Activated naive CD4-positive, alpha-beta T cell treated with anti-CD3 and anti-CD28 coated beads, Interleukin-2, amount 50 U/mL, for 72 hours (primary cell): ENCODE results near the gene PRKG1. TPM values are rescaled to one million over a fixed set of nuclear protein-coding genes. Genes with fewer than 3 reads are reported as not detected.
A peak's percentile ranks its signal among the peaks of the same experiment; 100 is the strongest.
"Not testable (repeated sequence)": the region's sequence is repeated elsewhere in the genome, so short reads cannot be mapped to it uniquely, and the experiment has no call there.

Experiments
- ATAC-seq, 2 donors: fragments of 150-1000 bp; cut with Tn5 transposase; 2 replicates each; pipeline ENCODE4 v1.10.0; 2021; ENCODE audit warnings: mild to moderate bottlenecking in 2 of 2, moderate library complexity in 2 of 2
- DNase-seq, 2 donors: peaks; one replicate each; pipeline ENCODE4 v3.0.0; 2021 to 2022; ENCODE audit warnings: low spot score in 2 of 2
- H3K27ac Mint-ChIP-seq, 2 donors: one replicate each; pipeline ENCODE4 v1.8.0; 2022; ENCODE audit warnings: mild to moderate bottlenecking in 2 of 2, mixed read lengths in 2 of 2
- H3K36me3 Mint-ChIP-seq, 2 donors: one replicate each; pipeline ENCODE4 v1.8.0; 2022; ENCODE audit warnings: mixed read lengths in 2 of 2
- H3K9me3 Mint-ChIP-seq, 2 donors: one replicate each; pipeline ENCODE4 v1.8.0; 2022; ENCODE audit warnings: mixed read lengths in 2 of 2
- total RNA-seq, 2 donors: library from RNA; stranded (reverse); gene quantifications; one replicate each; pipeline ENCODE4 v1.2.3, GENCODE V29; 2022

PRKG1 gene
- total RNA-seq, 2 donors from 2014 or later = not detected

- Mint-ChIP-seq H3K9me3 (no peaks in the 10 kb centered on the region), H3K27ac (no peak overlapping the region), H3K36me3 (no peaks in the 10 kb centered on the region)
- DNase-seq (no peak), ATAC-seq (no peak)
Measured at GRCh38 chr10:52212062-52212461, 1137.8 kb downstream of the PRKG1 start.

GRCh38 chr10:52212802-52213201 is 1138.5 kb downstream of the PRKG1 start:
- Mint-ChIP-seq H3K27ac (no peak overlapping the region), H3K9me3 (no peaks in the 10 kb centered on the region), H3K36me3 (no peaks in the 10 kb centered on the region)
- ATAC-seq (no peak), DNase-seq (no peak)

GRCh38 chr10:52213321-52213752 is 1139.0 kb downstream of the PRKG1 start:
- Mint-ChIP-seq H3K36me3 (no peaks in the 10 kb centered on the region), H3K9me3 (no peaks in the 10 kb centered on the region), H3K27ac (no peak overlapping the region)
- ATAC-seq (no peak), DNase-seq (no peak)

- no peak overlapping the region for H3K27ac Mint-ChIP-seq
- no peaks in the 10 kb centered on the region for H3K36me3 Mint-ChIP-seq
- H3K9me3 Mint-ChIP-seq = no peaks in the 10 kb centered on the region
- ATAC-seq = peak in 1 of 2 donors; percentile 55
- DNase-seq = peak in 1 of 2 donors; percentile 17
Measured at GRCh38 chr10:52215745-52216361, 1141.6 kb downstream of the PRKG1 start.

- DNase-seq = no peak
- Mint-ChIP-seq H3K27ac (no peak overlapping the region), H3K36me3 (no peaks in the 10 kb centered on the region), H3K9me3 (no peaks in the 10 kb centered on the region)
- no peak for ATAC-seq
Measured at GRCh38 chr10:52216852-52217251, 1142.6 kb downstream of the PRKG1 start.

- DNase-seq (no peak), ATAC-seq (no peak)
- Mint-ChIP-seq H3K36me3 (no peaks in the 10 kb centered on the region), H3K27ac (no peak overlapping the region), H3K9me3 (no peaks in the 10 kb centered on the region)
Measured at GRCh38 chr10:52217531-52217930, 1143.2 kb downstream of the PRKG1 start.

GRCh38 chr10:52220947-52221346 is 1146.7 kb downstream of the PRKG1 start:
- Mint-ChIP-seq H3K27ac (no peak overlapping the region), H3K9me3 (no peaks in the 10 kb centered on the region), H3K36me3 (no peaks in the 10 kb centered on the region)
- ATAC-seq (no peak), DNase-seq (no peak)

- H3K36me3 Mint-ChIP-seq = no peaks in the 10 kb centered on the region
- no peaks in the 10 kb centered on the region for H3K9me3 Mint-ChIP-seq
- ATAC-seq = no peak
- no peak for DNase-seq
- H3K27ac Mint-ChIP-seq = no peak overlapping the region
Measured at GRCh38 chr10:52221923-52222322, 1147.6 kb downstream of the PRKG1 start.

- Mint-ChIP-seq H3K36me3 (no peaks in the 10 kb centered on the region), H3K27ac (no peak overlapping the region), H3K9me3 (no peaks in the 10 kb centered on the region)
- DNase-seq = no peak
- ATAC-seq = no peak
Measured at GRCh38 chr10:52226197-52226847, 1152.0 kb downstream of the PRKG1 start.

GRCh38 chr10:52228556-52228955 is 1154.3 kb downstream of the PRKG1 start:
- no peak overlapping the region for H3K27ac Mint-ChIP-seq
- peaks cover 6 to 7% of the 10 kb centered on the region in 2 donors for H3K36me3 Mint-ChIP-seq
- DNase-seq = no peak
- ATAC-seq = no peak
- peaks cover 0 to 4% of the 10 kb centered on the region in 2 donors for H3K9me3 Mint-ChIP-seq

- Mint-ChIP-seq H3K36me3 (peaks cover 6 to 7% of the 10 kb centered on the region in 2 donors), H3K9me3 (peaks cover 0 to 4% of the 10 kb centered on the region in 2 donors), H3K27ac (no peak overlapping the region)
- no peak for DNase-seq
- no peak for ATAC-seq
Measured at GRCh38 chr10:52229291-52229931, 1155.1 kb downstream of the PRKG1 start.

GRCh38 chr10:52232561-52233350 is 1158.5 kb downstream of the PRKG1 start:
- Mint-ChIP-seq H3K36me3 (peaks cover 6 to 7% of the 10 kb centered on the region in 2 donors), H3K27ac (no peak overlapping the region), H3K9me3 (peaks cover 0 to 4% of the 10 kb centered on the region in 2 donors)
- DNase-seq = no peak
- ATAC-seq = no peak

GRCh38 chr10:52233351-52233991 is 1159.2 kb downstream of the PRKG1 start:
- not testable (repeated sequence) for DNase-seq, H3K27ac Mint-ChIP-seq, H3K9me3 Mint-ChIP-seq, H3K36me3 Mint-ChIP-seq, ATAC-seq

GRCh38 chr10:52239771-52240170 is 1165.5 kb downstream of the PRKG1 start:
- Mint-ChIP-seq H3K27ac (no peak overlapping the region), H3K36me3 (no peaks in the 10 kb centered on the region), H3K9me3 (no peaks in the 10 kb centered on the region)
- DNase-seq = no peak
- no peak for ATAC-seq

- DNase-seq (no peak), ATAC-seq (no peak)
- Mint-ChIP-seq H3K36me3 (no peaks in the 10 kb centered on the region), H3K27ac (no peak overlapping the region), H3K9me3 (no peaks in the 10 kb centered on the region)
Measured at GRCh38 chr10:52245547-52245946, 1171.3 kb downstream of the PRKG1 start.

- DNase-seq, H3K36me3 Mint-ChIP-seq, H3K27ac Mint-ChIP-seq, ATAC-seq, H3K9me3 Mint-ChIP-seq: not testable (repeated sequence)
Measured at GRCh38 chr10:52247929-52248328, 1173.6 kb downstream of the PRKG1 start.
